Hepatocyte (in vitro differentiated cells): ENCODE data around the gene SPOCK2. TPM values are rescaled to one million over a fixed set of nuclear protein-coding genes. Genes with fewer than 3 reads are reported as not detected.

Experiments
- DNase-seq: peaks from one replicate; pipeline ENCODE4 v3.0.0-alpha.2; 2016; ENCODE audit warnings: low spot score
- H2AFZ ChIP-seq: fragments of 200-600 bp; sonication (generic); 2 replicates; pipeline ENCODE4 v1.6.0; 2016; ENCODE audit warnings: antibody characterized with exemption, mild to moderate bottlenecking
- H3K27ac ChIP-seq: fragments of 200-600 bp; sonication (generic); 2 replicates; pipeline ENCODE4 v1.5.1; 2016; ENCODE audit warnings: mild to moderate bottlenecking
- H3K27me3 ChIP-seq: fragments of 200-600 bp; sonication (generic); 2 replicates; pipeline ENCODE4 v1.6.1; 2016
- H3K36me3 ChIP-seq: fragments of 200-600 bp; sonication (generic); replicated peaks from 2 replicates; pipeline ENCODE4 v1.5.1; 2016; ENCODE audit warnings: low read depth; ENCODE audit not compliant: insufficient read depth
- H3K4me1 ChIP-seq: fragments of 200-600 bp; sonication (generic); 2 replicates; pipeline ENCODE4 v1.5.1; 2016; ENCODE audit warnings: mild to moderate bottlenecking, moderate library complexity; ENCODE audit not compliant: insufficient read depth
- H3K4me2 ChIP-seq: fragments of 200-600 bp; sonication (generic); 2 replicates; pipeline ENCODE4 v1.6.0; 2016
- H3K4me3 ChIP-seq: fragments of 200-600 bp; sonication (generic); 2 replicates; pipeline ENCODE4 v1.5.1; 2016; ENCODE audit warnings: mild to moderate bottlenecking
- H3K79me2 ChIP-seq: fragments of 200-600 bp; sonication (generic); 2 replicates; pipeline ENCODE4 v1.6.0; 2017; ENCODE audit warnings: mild to moderate bottlenecking
- H3K9me2 ChIP-seq: fragments of 200-600 bp; sonication (generic); replicated peaks from 2 replicates; pipeline ENCODE4 v1.6.0; 2017; ENCODE audit warnings: mild to moderate bottlenecking; ENCODE audit not compliant: insufficient read depth
- H3K9me3 ChIP-seq: fragments of 200-600 bp; sonication (generic); 2 replicates; pipeline ENCODE4 v1.5.1; 2016; ENCODE audit warnings: low read depth, mild to moderate bottlenecking
- H4K20me1 ChIP-seq: fragments of 200-600 bp; sonication (generic); 2 replicates; pipeline ENCODE4 v1.6.0; 2016; ENCODE audit warnings: mild to moderate bottlenecking; ENCODE audit not compliant: insufficient read depth, poor library complexity, severe bottlenecking
- CTCF ChIP-seq: fragments of 200-600 bp; sonication (generic); IDR thresholded peaks from 2 replicates; pipeline ENCODE4 v1.5.1; 2016; ENCODE audit warnings: antibody characterized with exemption, mild to moderate bottlenecking; ENCODE audit not compliant: poor library complexity
- EZH2 ChIP-seq: fragments of 200-600 bp; sonication (generic); IDR thresholded peaks from 2 replicates; pipeline ENCODE4 v1.6.1; 2016; ENCODE audit warnings: antibody characterized with exemption, mild to moderate bottlenecking, borderline replicate concordance
- EZH2phosphoT487 ChIP-seq: fragments of 200-600 bp; sonication (generic); IDR thresholded peaks from one replicate; pipeline ENCODE4 v1.6.1; 2018; ENCODE audit warnings: antibody characterized with exemption, mild to moderate bottlenecking, low read depth, moderate library complexity; ENCODE audit not compliant: unreplicated experiment, severe bottlenecking
- WGBS: methylation state at CpG from one replicate; pipeline ENCODE4 v1.1.6; 2016; ENCODE audit warnings: low lambda C conversion rate; ENCODE audit errors: missing lambda C conversion rate; 5-methylcytosine and 5-hydroxymethylcytosine counted together
- polyA plus RNA-seq: library from polyadenylated mRNA; unstranded; fragments of >200 nt; fragmentation: Nextera tagmentation; extraction: Ambion mirVana; gene quantifications from 2 replicates; pipeline ENCODE4 v1.2.1, GENCODE V29; 2016
- total RNA-seq: library from RNA; depleted of rRNA; stranded (reverse); fragments of >200 nt; gene quantifications from 2 replicates; pipeline ENCODE4 v1.2.3, GENCODE V29; 2014

The SPOCK2 gene
- total and polyA plus RNA-seq, 2 experiments from 2014 or later, result 3.0 to 3.1 TPM

DNA sequence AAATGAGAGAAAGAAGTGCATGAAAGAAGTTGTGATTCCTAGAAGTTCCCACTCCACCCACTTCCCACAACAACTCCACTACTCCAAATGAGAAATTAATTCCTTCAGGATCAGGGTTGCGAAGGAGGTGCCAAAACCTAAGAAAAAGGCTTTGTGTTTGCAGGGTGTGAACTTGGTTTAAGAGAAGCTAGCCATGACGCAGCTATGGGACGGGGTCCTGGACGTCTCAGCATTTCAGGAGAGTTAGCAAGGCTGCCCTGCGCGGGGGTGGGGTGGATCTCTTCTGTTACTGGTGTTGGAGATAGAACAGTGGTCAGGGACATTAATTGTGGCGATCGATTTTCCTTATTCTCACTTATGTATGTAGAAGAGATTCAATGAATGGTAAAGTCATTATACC lies 63.0 kb downstream of the SPOCK2 start:
- H3K9me2 ChIP-seq, result no peaks in the 10 kb centered on the region

GRCh38 chr10:72024596-72024995 lies 63.8 kb downstream of the SPOCK2 start:
- Histone ChIP-seq H3K9me2 (no peaks in the 10 kb centered on the region), H4K20me1 (no peaks in the 10 kb centered on the region), H3K27ac (no peak overlapping the region), H3K4me3 (no peak overlapping the region), H3K4me1 (peaks cover 20% of the 10 kb centered on the region), H3K9me3 (no peaks in the 10 kb centered on the region), H2AFZ (no peak overlapping the region), H3K79me2 (no peaks in the 10 kb centered on the region), H3K4me2 (no peak overlapping the region), H3K27me3 (no peaks in the 10 kb centered on the region), H3K36me3 (no peaks in the 10 kb centered on the region)
- TF ChIP-seq CTCF, result no peak
- TF ChIP-seq EZH2, result no peak
- TF ChIP-seq EZH2phosphoT487, result no peak
- WGBS, result 89% methylated on average over 4 of the region's 4 CpGs
- DNase-seq, result no peak

More for the DNA sequence above, 63.0 kb downstream of the SPOCK2 start:
- no peaks in the 10 kb centered on the region for H3K9me3 ChIP-seq
- H3K79me2 ChIP-seq, result no peaks in the 10 kb centered on the region
- TF ChIP-seq EZH2 (no peak), EZH2phosphoT487 (no peak), CTCF (no peak)
- H3K4me3 ChIP-seq, result no peak overlapping the region
- 97% methylated on average over 8 of the region's 8 CpGs for WGBS
- H3K4me1 ChIP-seq, result peaks cover 25% of the 10 kb centered on the region
- H4K20me1 ChIP-seq, result no peaks in the 10 kb centered on the region
- H3K4me2 ChIP-seq, result no peak overlapping the region
- H3K27me3 ChIP-seq, result no peaks in the 10 kb centered on the region
- H3K36me3 ChIP-seq, result no peaks in the 10 kb centered on the region
- no peak overlapping the region for H2AFZ ChIP-seq
- no peak overlapping the region for H3K27ac ChIP-seq
- no peak for DNase-seq

GRCh38 chr10:72022228-72022627 lies 66.1 kb downstream of the SPOCK2 start:
- WGBS, result 93% methylated on average over 6 of the region's 6 CpGs
- H3K4me3 ChIP-seq, result no peak overlapping the region
- no peak for TF ChIP-seq CTCF
- TF ChIP-seq EZH2phosphoT487, result no peak
- no peak for TF ChIP-seq EZH2

More at GRCh38 chr10:72022228-72022627, 66.1 kb downstream of the SPOCK2 start:
- Histone ChIP-seq H4K20me1 (no peaks in the 10 kb centered on the region), H3K4me1 (peaks cover 8% of the 10 kb centered on the region), H3K9me2 (no peaks in the 10 kb centered on the region), H3K9me3 (no peaks in the 10 kb centered on the region), H3K79me2 (no peaks in the 10 kb centered on the region), H3K27me3 (no peaks in the 10 kb centered on the region), H2AFZ (no peak overlapping the region), H3K27ac (no peak overlapping the region), H3K4me2 (no peak overlapping the region), H3K36me3 (no peaks in the 10 kb centered on the region)
- no peak for DNase-seq
